H1 (cell line): ENCODE measurements around the gene DRGX. TPM values are rescaled to one million over a fixed set of nuclear protein-coding genes. Genes with fewer than 3 reads are reported as not detected.

ENCODE experiments used
- CTCF ChIA-PET: fragments of 300-600 bp; sonication (Branson Sonifier 250); formaldehyde crosslinking; loops from one replicate; lab custom pipeline; 2021; ENCODE audit not compliant: partially characterized antibody; lab: Charles Lee
- POLR2A ChIA-PET: fragments of 300-600 bp; sonication (Branson Sonifier 250); formaldehyde crosslinking; loops from one replicate; lab custom pipeline; 2021; ENCODE audit warnings: inconsistent platforms; ENCODE audit not compliant: partially characterized antibody; lab: Charles Lee
- DNase-seq, 2 experiments: peaks; one replicate each; pipeline versions ENCODE4 v3.0.0 to v3.0.0-alpha.2; 2010 to 2022; ENCODE audit warnings: low spot score in 2 of 2, low read depth in 1 of 2, mixed read lengths in 1 of 2
- FAIRE-seq: peaks from 2 replicates; lab custom pipeline; 2011; peaks lifted over from hg19 to GRCh38; lab: Jason Lieb, UNC
- H2AFZ ChIP-seq: 2 replicates; pipeline ENCODE4 v1.8.1; 2012; ENCODE audit warnings: low read length, inconsistent platforms
- H2AK5ac ChIP-seq: 2 replicates; pipeline ENCODE4 v1.6.1; 2013; ENCODE audit warnings: low read depth, low read length
- H2BK120ac ChIP-seq: replicated peaks from 2 replicates; pipeline ENCODE3; 2013; ENCODE audit warnings: low read depth, low read length, inconsistent platforms
- H2BK12ac ChIP-seq: 2 replicates; pipeline ENCODE4 v1.6.1; 2013; ENCODE audit warnings: low read depth, low read length
- H2BK15ac ChIP-seq: 2 replicates; pipeline ENCODE4 v1.6.1; 2013; ENCODE audit warnings: low read length
- H2BK20ac ChIP-seq: 2 replicates; pipeline ENCODE4 v1.6.1; 2013; ENCODE audit warnings: low read length
- H2BK5ac ChIP-seq: 2 replicates; pipeline ENCODE4 v1.6.1; 2013; ENCODE audit warnings: low read depth, low read length
- H3K14ac ChIP-seq: 2 replicates; pipeline ENCODE4 v1.6.1; 2013; ENCODE audit warnings: inconsistent platforms; ENCODE audit not compliant: insufficient read length
- H3K18ac ChIP-seq: 2 replicates; pipeline ENCODE4 v1.6.1; 2013; ENCODE audit warnings: low read length; ENCODE audit errors: extremely low read depth
- H3K23ac ChIP-seq: 2 replicates; pipeline ENCODE4 v1.6.1; 2013; ENCODE audit warnings: inconsistent platforms; ENCODE audit not compliant: insufficient read length
- H3K23me2 ChIP-seq: 2 replicates; pipeline ENCODE4 v1.6.1; 2013; ENCODE audit warnings: low read depth, low read length
- H3K27ac ChIP-seq: 2 replicates; pipeline ENCODE4 v1.6.1; 2011; ENCODE audit warnings: low read depth, low read length, inconsistent platforms
- H3K27me3 ChIP-seq, 4 experiments: replicated peaks in 1 of 4; 1 replicate in 1 of 4; 2 replicates in 3 of 4; pipeline versions ENCODE4 v1.6.1 to v1.8.1; 2011 to 2013; ENCODE audit warnings: low read length in 3 of 4, mild to moderate bottlenecking in 3 of 4, inconsistent platforms in 2 of 4, mixed read lengths in 2 of 4, moderate library complexity in 1 of 4; ENCODE audit not compliant: control insufficient read depth in 3 of 4, insufficient read depth in 3 of 4; ENCODE audit errors: extremely low read depth in 1 of 4
- H3K36me3 ChIP-seq, 4 experiments: 2 replicates each; pipeline versions ENCODE4 v1.6.1 to v1.8.1; 2011 to 2013; ENCODE audit warnings: mild to moderate bottlenecking in 4 of 4, low read length in 3 of 4, moderate library complexity in 2 of 4, control low read depth in 1 of 4, inconsistent platforms in 1 of 4; ENCODE audit not compliant: insufficient read depth in 4 of 4, control insufficient read depth in 2 of 4
- H3K4ac ChIP-seq: replicated peaks from 2 replicates; pipeline ENCODE3; 2013; ENCODE audit warnings: low read length, low read depth, mixed read lengths, inconsistent platforms; ENCODE audit not compliant: insufficient read length
- H3K4me1 ChIP-seq, 4 experiments: replicated peaks in 1 of 4; 1 replicate in 1 of 4; 2 replicates in 3 of 4; pipeline versions ENCODE4 v1.6.1 to v1.8.1; 2011 to 2013; ENCODE audit warnings: low read length in 3 of 4, inconsistent platforms in 2 of 4, mixed read lengths in 1 of 4; ENCODE audit not compliant: insufficient read depth in 4 of 4, control insufficient read depth in 3 of 4
- H3K4me2 ChIP-seq, 2 experiments: 2 replicates each; pipeline versions ENCODE4 v1.6.1 to v1.8.1; 2011 to 2013; ENCODE audit warnings: low read depth in 2 of 2, low read length in 2 of 2, control low read depth in 1 of 2, inconsistent platforms in 1 of 2, mild to moderate bottlenecking in 1 of 2; ENCODE audit not compliant: insufficient read depth in 1 of 2
- H3K4me3 ChIP-seq, 4 experiments: fragments of 200-600, 300-600 bp in 1 of 4; sonication (generic), shearing (Covaris generic), sonication (Bioruptor Twin) in 1 of 4; 2 replicates each; pipeline versions ENCODE4 v1.5.1 to v1.8.1; 2011 to 2016; ENCODE audit warnings: low read length in 4 of 4, low read depth in 3 of 4, control low read depth in 2 of 4, inconsistent platforms in 2 of 4, mild to moderate bottlenecking in 2 of 4, mixed read lengths in 1 of 4, moderate library complexity in 1 of 4; ENCODE audit not compliant: insufficient read depth in 2 of 4; ENCODE audit errors: extremely low read depth in 1 of 4
- H3K56ac ChIP-seq: replicated peaks from 2 replicates; pipeline ENCODE3; 2013; ENCODE audit warnings: low read depth, mild to moderate bottlenecking, mixed read lengths, low read length, inconsistent platforms; ENCODE audit not compliant: insufficient read length
- H3K79me1 ChIP-seq: 2 replicates; pipeline ENCODE4 v1.6.1; 2013; ENCODE audit warnings: low read depth, low read length, control low read depth
- H3K79me2 ChIP-seq, 2 experiments: 2 replicates each; pipeline versions ENCODE4 v1.6.1 to v1.8.1; 2012 to 2013; ENCODE audit warnings: low read length in 2 of 2, mild to moderate bottlenecking in 2 of 2, inconsistent platforms in 1 of 2; ENCODE audit not compliant: insufficient read depth in 2 of 2, control insufficient read depth in 1 of 2
- H3K9ac ChIP-seq, 4 experiments: replicated peaks in 1 of 4; 1 replicate in 1 of 4; 2 replicates in 3 of 4; pipeline versions ENCODE4 v1.6.1 to v1.8.1; 2011 to 2013; ENCODE audit warnings: low read depth in 3 of 4, low read length in 3 of 4, control low read depth in 2 of 4, mild to moderate bottlenecking in 2 of 4, moderate library complexity in 2 of 4, inconsistent platforms in 1 of 4; ENCODE audit errors: extremely low read depth in 1 of 4
- H3K9me3 ChIP-seq, 2 experiments: 2 replicates each; pipeline versions ENCODE4 v1.6.1 to v1.8.1; 2012 to 2013; ENCODE audit warnings: mild to moderate bottlenecking in 2 of 2, moderate library complexity in 2 of 2, control low read depth in 1 of 2, inconsistent platforms in 1 of 2, low read depth in 1 of 2, low read length in 1 of 2, mixed read lengths in 1 of 2; ENCODE audit not compliant: insufficient read depth in 2 of 2
- H4K20me1 ChIP-seq, 2 experiments: replicated peaks in 1 of 2; 2 replicates each; pipeline versions ENCODE3 to v1.8.1; 2011 to 2013; ENCODE audit warnings: inconsistent platforms in 2 of 2, low read length in 2 of 2, mild to moderate bottlenecking in 1 of 2; ENCODE audit not compliant: insufficient read depth in 2 of 2, control insufficient read depth in 1 of 2
- H4K5ac ChIP-seq: 2 replicates; pipeline ENCODE4 v1.6.1; 2013; ENCODE audit warnings: low read length, low read depth, mixed read lengths, inconsistent platforms; ENCODE audit not compliant: insufficient read length
- H4K8ac ChIP-seq: 2 replicates; pipeline ENCODE4 v1.8.0; 2013; ENCODE audit warnings: mild to moderate bottlenecking, moderate library complexity, low read length, inconsistent platforms; ENCODE audit not compliant: insufficient read depth; ENCODE audit errors: extremely low read depth
- H4K91ac ChIP-seq: replicated peaks from 2 replicates; pipeline ENCODE3; 2013; ENCODE audit warnings: low read length, mixed read lengths, inconsistent platforms; ENCODE audit not compliant: insufficient read length
- POLR2AphosphoS5 ChIP-seq: IDR thresholded peaks from 2 replicates; pipeline ENCODE4 v1.6.1; 2011; ENCODE audit warnings: low read depth, low read length
- RNF2 ChIP-seq: fragments of 200-900, 300-1000 bp; sonication (generic); IDR thresholded peaks from 2 replicates; pipeline ENCODE4 v1.7.1; 2016; ENCODE audit warnings: borderline replicate concordance, low read depth, mild to moderate bottlenecking, antibody characterized with exemption, low read length; ENCODE audit not compliant: poor library complexity, severe bottlenecking; ENCODE audit errors: missing control alignments
- RXRA ChIP-seq: IDR thresholded peaks from 2 replicates; pipeline ENCODE4 v1.6.1; 2011; ENCODE audit warnings: low read depth, mild to moderate bottlenecking, low read length, moderate library complexity; ENCODE audit not compliant: insufficient read depth
- TAF1 ChIP-seq: IDR thresholded peaks from 2 replicates; pipeline ENCODE4 v1.6.1; 2011; ENCODE audit warnings: mild to moderate bottlenecking, low read depth, low read length
- WGBS, 2 experiments: shearing (Covaris generic) in 1 of 2; methylation state at CpG; one replicate each; pipeline versions ENCODE4 v1.1.6 to v1.1.7; 2013 to 2015; ENCODE audit warnings: low lambda C conversion rate in 2 of 2, mixed read lengths in 2 of 2, inconsistent platforms in 1 of 2, low coverage in 1 of 2, missing lambda C conversion rate in 1 of 2; ENCODE audit not compliant: insufficient replicate concordance in 2 of 2, insufficient coverage in 1 of 2, insufficient read length in 1 of 2; ENCODE audit errors: extremely low coverage in 1 of 2, missing lambda C conversion rate in 1 of 2; 5-methylcytosine and 5-hydroxymethylcytosine counted together
- polyA plus RNA-seq, 7 experiments: library from polyadenylated mRNA; depleted of rRNA in 3 of 7; stranded (reverse) in 5 of 7; unstranded in 2 of 7; fragments of >200 nt in 5 of 7; fragments of 200-250 nt in 2 of 7; gene quantifications; 1 replicate in 5 of 7; 2 replicates in 1 of 7; 4 replicates in 1 of 7; pipeline versions ENCODE4 v1.2.1 to v1.2.3, GENCODE V29; 2011 to 2013; ENCODE audit warnings: missing spikeins in 2 of 7, mixed read lengths in 2 of 7
- total RNA-seq: library from RNA; stranded (reverse); fragmentation: NEBNext Ultra II Directional; extraction: Animal tissue kit (Norgen Biotek cat#: 25700); gene quantifications from 2 replicates; pipeline ENCODE4 v1.2.1, GENCODE V29; 2021

Gene DRGX
- total and polyA plus RNA-seq, 2 of the 8 experiments (the other 6 are each of a cell fraction or from before 2014, with no cell fraction given), result not detected

- Histone ChIP-seq H4K8ac (no peak overlapping the region), H2BK120ac (no peak overlapping the region), H2BK15ac (no peak overlapping the region), H4K91ac (no peak overlapping the region), H3K4me2 (no peak overlapping the region), H3K9me3 (no peaks in the 10 kb centered on the region), H2BK20ac (no peak overlapping the region), H3K27ac (no peak overlapping the region), H4K20me1 (no peaks in the 10 kb centered on the region), H4K5ac (no peak overlapping the region), H3K9ac (no peak overlapping the region), H2BK12ac (no peak overlapping the region), H3K23me2 (no peaks in the 10 kb centered on the region; the same call in 1 of the 2 replicates), H3K14ac (no peak overlapping the region), H2AK5ac (no peak overlapping the region), H3K4ac (no peak overlapping the region), H2BK5ac (no peak overlapping the region), H3K56ac (no peak overlapping the region), H2AFZ (0 out of 2 replicates have a peak overlapping the region, but pooled peaks have one; percentile 59), H3K4me1 (peaks cover 0 to 2% (median 0%) of the 10 kb centered on the region in 4 experiments; a peak in 1 of 7 replicates), H3K18ac (no peak overlapping the region), H3K36me3 (no peaks in the 10 kb centered on the region), H3K4me3 (no peak overlapping the region), H3K79me2 (no peaks in the 10 kb centered on the region), H3K79me1 (no peaks in the 10 kb centered on the region), H3K27me3 (no peaks in the 10 kb centered on the region; a peak in 1 of 7 replicates), H3K23ac (no peak overlapping the region)
- peak in 1 of 2 experiments; percentile 39 for DNase-seq
- no peak for FAIRE-seq
- 84% methylated on average over 8 of the region's 8 CpGs; no CpG with 5 or more reads in 1 of the 2 experiments for WGBS, 2 experiments
- ChIA-PET POLR2A (no interaction called here), CTCF (interaction anchor here (0.6 to 4.4 kb wide), 7 partner anchors 24 to 504 kb away, joined by 3 to 20 read pairs (median 6); no protein-coding TSS in a partner anchor)
- TF ChIP-seq RNF2 (no peak), TAF1 (no peak), RXRA (no peak), POLR2AphosphoS5 (no peak)
Measured at GRCh38 chr10:49327036-49327813, 68.7 kb downstream of the DRGX start.
